ENCODE results near the gene SEZ6. TPM values are rescaled to one million over a fixed set of nuclear protein-coding genes. Genes with fewer than 3 reads are reported as not detected.

Gene SEZ6
- total RNA-seq, 1 experiment from 2014 or later, result not detected

- peaks cover 29% of the 10 kb centered on the region for H3K36me3 Mint-ChIP-seq (ENCODE audit: insufficient read depth, unreplicated experiment)
- DNase-seq, result peak; percentile 98
- intact Hi-C loops (cut with micrococcal nuclease; ENCODE audit: unreplicated experiment), result no loop called here
- BruUV-seq (replicated peaks), result no TSS peak
- CTCF ChIA-PET, result interaction anchor here (0.6 to 1.4 kb wide), 11 partner anchors 14 to 229 kb away, joined by 3 to 8 read pairs (median 4); partner anchors contain the start of genes MYO18A and TLCD1
- H3K4me3 Mint-ChIP-seq (ENCODE audit: low read depth, unreplicated experiment), result no peak within 1 kb of the TSS
- no peaks in the 10 kb centered on the region for H3K27me3 Mint-ChIP-seq (ENCODE audit: unreplicated experiment)
- no peaks in the 10 kb centered on the region for H3K9me3 Mint-ChIP-seq (ENCODE audit: low read depth, unreplicated experiment)
- H3K27ac Mint-ChIP-seq (ENCODE audit: unreplicated experiment), result peak within 1 kb of the TSS; percentile 97
- no peaks in the 10 kb centered on the region for H3K4me1 Mint-ChIP-seq (ENCODE audit: low read depth, unreplicated experiment)
- no peak for TF ChIP-seq CTCF (IDR thresholded peaks at IDR 0.05; ENCODE audit: unreplicated experiment)
Observed at GRCh38 chr17:28951428-28951990, 54.3 kb downstream of the SEZ6 start, which contains the start of gene PHF12. Gene PHF12, minus strand, starts transcription at chr17:28951518. Its CDS starts 558 bp downstream, at chr17:28950960.

- Mint-ChIP-seq H3K27ac (ENCODE audit: unreplicated experiment) (peak overlapping the region; percentile 97), H3K9me3 (ENCODE audit: low read depth, unreplicated experiment) (no peaks in the 10 kb centered on the region), H3K4me1 (ENCODE audit: low read depth, unreplicated experiment) (no peaks in the 10 kb centered on the region), H3K36me3 (ENCODE audit: insufficient read depth, unreplicated experiment) (peaks cover 29% of the 10 kb centered on the region), H3K27me3 (ENCODE audit: unreplicated experiment) (no peaks in the 10 kb centered on the region), H3K4me3 (ENCODE audit: low read depth, unreplicated experiment) (no peak overlapping the region)
- no TSS peak for BruUV-seq (replicated peaks)
- DNase-seq, result no peak
- TF ChIP-seq CTCF (IDR thresholded peaks at IDR 0.05; ENCODE audit: unreplicated experiment), result no peak
- intact Hi-C loops (cut with micrococcal nuclease; ENCODE audit: unreplicated experiment), result no loop called here
- CTCF ChIA-PET, result interaction anchor here (0.6 to 1.4 kb wide), 3 partner anchors 15 to 208 kb away, joined by 5 to 8 read pairs (median 6); no protein-coding TSS in a partner anchor
Observed at GRCh38 chr17:28950752-28951427, 54.9 kb downstream of the SEZ6 start.

- BruUV-seq (replicated peaks), result no TSS peak
- TF ChIP-seq CTCF (IDR thresholded peaks at IDR 0.05; ENCODE audit: unreplicated experiment), result no peak
- intact Hi-C loops (cut with micrococcal nuclease; ENCODE audit: unreplicated experiment), result no loop called here
- H3K4me3 Mint-ChIP-seq (ENCODE audit: low read depth, unreplicated experiment), result no peak overlapping the region
- H3K4me1 Mint-ChIP-seq (ENCODE audit: low read depth, unreplicated experiment), result no peaks in the 10 kb centered on the region
- no peaks in the 10 kb centered on the region for H3K9me3 Mint-ChIP-seq (ENCODE audit: low read depth, unreplicated experiment)
- CTCF ChIA-PET, result interaction anchor here (1.3 to 1.4 kb wide), 2 partner anchors 15 to 187 kb away, joined by 3 to 4 read pairs; no protein-coding TSS in a partner anchor
- H3K27ac Mint-ChIP-seq (ENCODE audit: unreplicated experiment), result peak overlapping the region; percentile 97
- H3K36me3 Mint-ChIP-seq (ENCODE audit: insufficient read depth, unreplicated experiment), result peaks cover 29% of the 10 kb centered on the region
- H3K27me3 Mint-ChIP-seq (ENCODE audit: unreplicated experiment), result no peaks in the 10 kb centered on the region
- peak; percentile 46 for DNase-seq
Observed at GRCh38 chr17:28950017-28950751, 55.6 kb downstream of the SEZ6 start.

- intact Hi-C loops (cut with micrococcal nuclease; ENCODE audit: unreplicated experiment), result loop anchor here (5.0 kb wide), 1 partner anchor 227 kb away; no protein-coding TSS in a partner anchor
- no peaks in the 10 kb centered on the region for H3K27me3 Mint-ChIP-seq (ENCODE audit: unreplicated experiment)
Observed at GRCh38 chr17:28949185-28950016, 56.4 kb downstream of the SEZ6 start.

More at GRCh38 chr17:28949185-28950016, 56.4 kb downstream of the SEZ6 start:
- Mint-ChIP-seq H3K4me3 (ENCODE audit: low read depth, unreplicated experiment) (no peak overlapping the region), H3K4me1 (ENCODE audit: low read depth, unreplicated experiment) (no peaks in the 10 kb centered on the region), H3K27ac (ENCODE audit: unreplicated experiment) (peak overlapping the region; percentile 97), H3K9me3 (ENCODE audit: low read depth, unreplicated experiment) (no peaks in the 10 kb centered on the region), H3K36me3 (ENCODE audit: insufficient read depth, unreplicated experiment) (peaks cover 29% of the 10 kb centered on the region)
- DNase-seq, result peak; percentile 61
- BruUV-seq (replicated peaks), result no TSS peak
- no peak for TF ChIP-seq CTCF (IDR thresholded peaks at IDR 0.05; ENCODE audit: unreplicated experiment)
- CTCF ChIA-PET, result interaction anchor here (0.6 to 1.4 kb wide), 4 partner anchors 16 to 186 kb away, joined by 3 to 5 read pairs (median 4); no protein-coding TSS in a partner anchor
